Measurements from ENCODE around the gene P2RY11. TPM values are rescaled to one million over a fixed set of nuclear protein-coding genes. Genes with fewer than 3 reads are reported as not detected.

Gene P2RY11
- total RNA-seq, 1 donor from 2014 or later: 31.2 TPM

DNA sequence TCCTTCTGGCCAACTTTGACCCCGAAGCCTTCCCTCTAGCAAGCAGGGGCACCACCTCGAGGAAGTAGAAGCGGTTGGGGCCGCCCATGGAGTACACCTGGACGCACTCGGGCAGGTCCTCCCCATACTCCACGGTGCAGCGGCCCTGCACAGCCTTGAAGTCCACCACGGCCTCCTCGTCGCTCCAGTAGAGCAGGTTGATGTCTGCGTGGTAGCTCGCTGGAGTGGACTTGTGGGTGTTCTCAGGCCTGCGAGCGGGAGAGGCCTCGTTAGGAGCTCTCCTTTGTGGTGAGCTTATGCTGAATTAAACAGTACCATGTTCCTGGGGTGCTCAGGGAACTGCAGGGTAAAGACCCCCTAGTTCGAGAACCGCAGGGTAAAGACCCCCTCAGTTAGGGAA lies 30.5 kb downstream of the P2RY11 start:
- TF ChIP-seq, protein P1, sequence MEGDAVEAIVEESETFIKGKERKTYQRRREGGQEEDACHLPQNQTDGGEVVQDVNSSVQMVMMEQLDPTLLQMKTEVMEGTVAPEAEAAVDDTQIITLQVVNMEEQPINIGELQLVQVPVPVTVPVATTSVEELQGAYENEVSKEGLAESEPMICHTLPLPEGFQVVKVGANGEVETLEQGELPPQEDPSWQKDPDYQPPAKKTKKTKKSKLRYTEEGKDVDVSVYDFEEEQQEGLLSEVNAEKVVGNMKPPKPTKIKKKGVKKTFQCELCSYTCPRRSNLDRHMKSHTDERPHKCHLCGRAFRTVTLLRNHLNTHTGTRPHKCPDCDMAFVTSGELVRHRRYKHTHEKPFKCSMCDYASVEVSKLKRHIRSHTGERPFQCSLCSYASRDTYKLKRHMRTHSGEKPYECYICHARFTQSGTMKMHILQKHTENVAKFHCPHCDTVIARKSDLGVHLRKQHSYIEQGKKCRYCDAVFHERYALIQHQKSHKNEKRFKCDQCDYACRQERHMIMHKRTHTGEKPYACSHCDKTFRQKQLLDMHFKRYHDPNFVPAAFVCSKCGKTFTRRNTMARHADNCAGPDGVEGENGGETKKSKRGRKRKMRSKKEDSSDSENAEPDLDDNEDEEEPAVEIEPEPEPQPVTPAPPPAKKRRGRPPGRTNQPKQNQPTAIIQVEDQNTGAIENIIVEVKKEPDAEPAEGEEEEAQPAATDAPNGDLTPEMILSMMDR (IDR thresholded peaks at IDR 0.05; ENCODE audit: unreplicated experiment): no peak
- no peak for DNase-seq (ENCODE audit: low spot score in 2 of 2, unreplicated experiment in 2 of 2)
- Mint-ChIP-seq H3K27me3 (ENCODE audit: low read depth) (no peaks in the 10 kb centered on the region), H3K4me1 (no peaks in the 10 kb centered on the region), H3K27ac (no peak overlapping the region), H3K4me3 (no peak overlapping the region), H3K9me3 (no peaks in the 10 kb centered on the region), H3K36me3 (peaks cover 26% of the 10 kb centered on the region)

DNA sequence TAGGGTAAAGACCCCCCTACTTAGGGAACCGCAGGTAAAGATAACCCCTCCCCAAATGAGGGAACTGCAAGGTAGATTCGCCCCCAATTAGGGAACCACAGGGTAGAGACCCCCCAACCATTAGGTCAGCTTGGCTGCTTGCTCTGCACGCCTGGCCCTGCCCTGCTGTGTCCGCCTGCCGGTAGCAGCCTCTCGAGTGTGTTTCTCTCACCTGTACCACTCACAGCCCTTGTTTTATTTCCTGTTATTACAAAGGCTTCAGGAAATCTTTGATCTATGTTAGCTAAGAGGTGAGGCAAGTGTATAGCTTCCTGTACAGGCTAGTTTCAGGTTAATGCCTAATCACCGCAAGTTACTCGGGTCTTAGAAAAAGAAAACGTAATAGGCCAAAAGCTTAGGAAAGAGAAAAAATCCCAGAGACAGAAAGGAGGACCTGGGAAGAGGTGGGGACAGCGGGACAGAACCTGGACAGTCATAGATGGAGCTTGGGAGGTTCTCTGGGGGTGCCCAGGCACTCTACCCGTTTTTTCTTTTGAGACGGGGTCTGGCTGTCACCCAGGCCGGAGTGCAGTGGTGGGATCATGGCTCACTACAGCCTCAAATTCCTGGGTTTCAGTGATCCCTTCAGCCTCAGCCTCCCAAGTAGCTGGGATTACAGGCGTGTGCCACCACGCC lies 31.3 kb downstream of the P2RY11 start:
- Mint-ChIP-seq H3K27ac (no peak overlapping the region), H3K4me1 (no peaks in the 10 kb centered on the region), H3K9me3 (no peaks in the 10 kb centered on the region), H3K4me3 (no peak overlapping the region), H3K36me3 (peaks cover 24% of the 10 kb centered on the region), H3K27me3 (ENCODE audit: low read depth) (no peaks in the 10 kb centered on the region)
- TF ChIP-seq, protein P1 (IDR thresholded peaks at IDR 0.05; ENCODE audit: unreplicated experiment): no peak
- DNase-seq (ENCODE audit: low spot score in 2 of 2, unreplicated experiment in 2 of 2): no peak

DNA sequence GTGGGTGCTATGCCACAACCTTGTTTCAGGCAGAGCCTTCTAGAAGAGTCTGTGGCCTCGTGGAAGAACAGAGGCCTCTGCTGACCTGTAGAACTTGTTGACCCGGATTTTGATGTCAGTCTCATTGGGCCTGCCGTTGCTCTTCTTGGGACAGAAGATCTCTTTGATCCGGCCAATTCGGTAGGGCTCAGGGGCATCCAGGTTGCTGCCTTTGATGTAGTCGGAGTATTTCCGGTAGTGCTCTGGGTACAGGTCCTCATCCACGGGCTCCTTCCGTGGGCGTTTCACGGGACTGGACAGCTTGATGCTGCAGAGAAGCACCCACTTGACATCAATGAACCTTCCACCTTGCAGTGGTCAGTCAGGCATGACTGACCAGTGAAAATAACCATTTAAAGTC lies 32.2 kb downstream of the P2RY11 start:
- no peaks in the 10 kb centered on the region for H3K27me3 Mint-ChIP-seq (ENCODE audit: low read depth)
- no peak overlapping the region for H3K27ac Mint-ChIP-seq
- H3K4me1 Mint-ChIP-seq: no peaks in the 10 kb centered on the region
- TF ChIP-seq, protein P1 (IDR thresholded peaks at IDR 0.05; ENCODE audit: unreplicated experiment): no peak
- H3K36me3 Mint-ChIP-seq: peaks cover 29% of the 10 kb centered on the region
- H3K9me3 Mint-ChIP-seq: no peaks in the 10 kb centered on the region
- H3K4me3 Mint-ChIP-seq: no peak overlapping the region
- DNase-seq (ENCODE audit: low spot score in 2 of 2, unreplicated experiment in 2 of 2): no peak

DNA sequence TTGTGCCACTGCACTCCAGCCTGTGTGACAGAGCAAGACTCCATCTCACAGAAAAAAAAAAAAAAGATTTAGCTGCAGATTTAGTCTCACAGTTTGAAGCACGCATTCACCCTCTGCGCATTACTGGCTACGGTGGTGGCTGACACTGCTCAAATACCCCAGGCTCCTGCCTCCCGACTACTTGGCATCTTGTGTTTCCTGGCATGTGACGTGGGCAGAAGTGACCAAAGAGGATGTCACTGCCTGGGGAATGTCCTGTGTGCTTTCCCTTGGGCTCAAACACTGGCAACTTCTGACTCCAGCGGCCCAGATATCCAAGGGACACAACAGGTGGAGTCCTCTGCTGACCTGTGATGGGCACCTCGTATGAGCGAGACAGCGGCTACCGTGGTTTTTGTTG lies 32.9 kb downstream of the P2RY11 start:
- no peaks in the 10 kb centered on the region for H3K4me1 Mint-ChIP-seq
- no peaks in the 10 kb centered on the region for H3K27me3 Mint-ChIP-seq (ENCODE audit: low read depth)
- peaks cover 29% of the 10 kb centered on the region for H3K36me3 Mint-ChIP-seq
- TF ChIP-seq, protein P1 (IDR thresholded peaks at IDR 0.05; ENCODE audit: unreplicated experiment): no peak
- H3K9me3 Mint-ChIP-seq: no peaks in the 10 kb centered on the region
- no peak overlapping the region for H3K27ac Mint-ChIP-seq
- no peak overlapping the region for H3K4me3 Mint-ChIP-seq
- DNase-seq (ENCODE audit: low spot score in 2 of 2, unreplicated experiment in 2 of 2): no peak

DNA sequence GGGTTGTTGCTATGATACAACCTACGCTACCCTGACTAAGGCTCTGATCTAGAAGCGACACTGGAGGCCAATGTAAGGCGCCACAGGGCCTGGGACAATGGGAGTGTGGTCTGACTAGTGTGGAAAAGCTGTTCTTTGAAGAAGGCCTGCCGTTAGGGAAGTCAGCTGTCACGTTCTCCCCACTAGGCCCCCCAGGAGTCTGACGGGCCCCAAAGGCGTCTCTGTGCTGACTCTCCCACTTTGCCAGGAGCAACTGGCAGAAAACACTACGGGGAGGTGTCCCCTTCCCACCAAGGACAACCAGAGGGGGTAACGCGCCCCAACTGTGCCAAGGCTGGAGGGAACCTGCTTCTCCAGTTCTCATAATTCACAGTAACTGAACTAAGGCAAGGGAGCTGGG lies 33.5 kb downstream of the P2RY11 start:
- Mint-ChIP-seq H3K27me3 (ENCODE audit: low read depth) (no peaks in the 10 kb centered on the region), H3K4me1 (no peaks in the 10 kb centered on the region), H3K9me3 (no peaks in the 10 kb centered on the region), H3K27ac (no peak overlapping the region), H3K4me3 (no peak overlapping the region), H3K36me3 (peaks cover 31% of the 10 kb centered on the region)
- TF ChIP-seq, protein P1 (IDR thresholded peaks at IDR 0.05; ENCODE audit: unreplicated experiment): no peak
- no peak for DNase-seq (ENCODE audit: low spot score in 2 of 2, unreplicated experiment in 2 of 2)

DNA sequence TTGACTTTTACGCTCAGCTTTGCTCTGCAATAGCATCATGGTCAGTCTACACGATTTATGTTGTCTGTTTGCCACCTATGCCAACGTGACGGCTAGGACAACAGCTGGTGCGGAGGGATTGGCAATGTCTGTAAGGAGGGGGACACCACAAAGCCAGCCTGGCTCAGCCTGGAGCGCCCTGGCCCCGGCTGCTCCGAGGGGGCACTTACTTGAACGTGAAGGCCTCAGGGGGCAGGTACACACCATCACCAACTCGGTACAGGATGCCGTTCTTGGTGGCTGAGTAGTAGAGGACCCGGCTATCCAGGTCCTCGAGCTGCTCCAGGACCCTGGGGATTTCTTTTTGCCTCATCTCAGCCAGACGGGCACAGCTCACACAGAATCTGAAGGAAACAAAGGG lies 34.6 kb downstream of the P2RY11 start:
- TF ChIP-seq, protein P1 (IDR thresholded peaks at IDR 0.05; ENCODE audit: unreplicated experiment): no peak
- no peak for DNase-seq (ENCODE audit: low spot score in 2 of 2, unreplicated experiment in 2 of 2)
- Mint-ChIP-seq H3K4me3 (no peak overlapping the region), H3K27me3 (ENCODE audit: low read depth) (no peaks in the 10 kb centered on the region), H3K27ac (no peak overlapping the region), H3K4me1 (no peaks in the 10 kb centered on the region), H3K9me3 (no peaks in the 10 kb centered on the region), H3K36me3 (peaks cover 34% of the 10 kb centered on the region)
